ENCODE data around the gene DOCK1.

- TF ChIP-seq CTCF (IDR thresholded peaks at IDR 0.05) (no peak), POLR2A (IDR thresholded peaks at IDR 0.05) (no peak)
Observed at GRCh38 chr10:127000598-127000997, 95.4 kb downstream of the DOCK1 start.
